Stimulated activated CD8-positive, alpha-beta memory T cell treated with anti-CD3 and anti-CD28 coated beads, Interleukin-12 subunit alpha, Interleukin-12 subunit beta, amount 100 ng/mL, for 4 hours (primary cell): ENCODE measurements around the gene CD244.
"Not testable (repeated sequence)": the region's sequence is repeated elsewhere in the genome, so short reads cannot be mapped to it uniquely, and the experiment has no call there.

Experiments
- DNase-seq: peaks from one replicate; pipeline ENCODE4 v3.0.0-alpha.2; 2020; ENCODE audit warnings: low read depth

CD244 gene, protein sequence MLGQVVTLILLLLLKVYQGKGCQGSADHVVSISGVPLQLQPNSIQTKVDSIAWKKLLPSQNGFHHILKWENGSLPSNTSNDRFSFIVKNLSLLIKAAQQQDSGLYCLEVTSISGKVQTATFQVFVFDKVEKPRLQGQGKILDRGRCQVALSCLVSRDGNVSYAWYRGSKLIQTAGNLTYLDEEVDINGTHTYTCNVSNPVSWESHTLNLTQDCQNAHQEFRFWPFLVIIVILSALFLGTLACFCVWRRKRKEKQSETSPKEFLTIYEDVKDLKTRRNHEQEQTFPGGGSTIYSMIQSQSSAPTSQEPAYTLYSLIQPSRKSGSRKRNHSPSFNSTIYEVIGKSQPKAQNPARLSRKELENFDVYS

DNA sequence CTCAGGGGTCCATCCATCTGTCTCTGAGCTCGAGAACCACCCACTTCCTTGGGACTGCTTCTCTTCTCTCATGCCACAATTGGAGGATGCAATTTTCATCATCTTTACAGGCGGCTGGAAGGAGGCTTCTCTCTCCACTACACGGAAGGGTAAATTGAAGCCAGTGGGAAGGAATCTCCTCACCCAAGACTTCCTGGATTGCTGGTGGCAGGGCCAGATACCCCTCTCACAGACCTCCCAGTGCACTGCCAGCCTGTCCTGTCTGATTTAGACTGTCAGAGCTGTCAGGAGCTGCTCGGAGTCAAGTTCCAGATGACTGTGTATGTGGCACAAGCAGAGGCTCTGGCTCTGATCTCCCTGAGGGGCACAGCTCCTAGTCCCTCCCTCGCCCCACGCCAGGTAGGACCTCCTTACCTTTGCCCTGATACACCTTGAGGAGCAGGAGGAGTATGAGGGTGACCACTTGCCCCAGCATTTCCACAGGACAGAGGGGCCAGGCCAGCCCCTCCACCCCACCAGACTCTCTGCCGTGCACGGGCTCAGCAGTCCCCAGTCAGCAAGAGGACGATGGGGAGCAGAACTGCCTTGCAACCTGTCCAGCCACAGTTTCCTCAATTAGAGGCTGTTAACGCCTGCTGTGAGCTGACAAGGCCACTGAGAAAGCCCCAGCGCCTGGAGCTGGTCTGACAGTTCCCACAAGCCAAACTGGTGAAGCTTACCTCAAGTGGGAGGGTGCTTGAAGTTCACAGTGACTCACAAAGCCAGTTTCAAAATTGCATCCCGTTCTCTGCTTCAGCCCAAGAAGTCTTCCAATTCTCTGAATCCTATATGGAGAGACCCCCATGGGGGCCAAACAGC, at the start of gene CD244:
Gene CD244 (minus strand): TSS at position 685 of the 858 bp plus-strand sequence. CDS start 210 bp downstream, at position 475.
- peak; percentile 55 for DNase-seq

DNA sequence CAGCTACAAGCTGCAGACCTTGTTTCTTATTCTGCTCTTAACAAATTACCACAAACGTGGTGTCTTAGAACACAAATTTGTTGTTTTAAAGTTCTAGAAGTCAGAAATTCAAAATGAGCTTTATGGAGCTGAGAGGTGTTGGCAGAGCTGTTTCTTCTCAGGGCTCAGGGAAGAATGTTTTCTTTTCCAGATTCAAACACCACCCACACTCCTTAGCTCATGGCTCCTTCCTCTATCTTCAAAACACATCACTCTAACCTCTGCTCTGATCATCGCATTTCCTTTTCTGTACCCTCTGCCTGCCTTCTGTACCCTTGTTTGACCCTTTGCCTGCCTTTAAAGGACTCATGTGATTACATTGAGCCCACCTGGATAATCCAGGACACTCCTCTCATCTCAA, 49.2 kb upstream of the CD244 start:
- no peak for DNase-seq

DNA sequence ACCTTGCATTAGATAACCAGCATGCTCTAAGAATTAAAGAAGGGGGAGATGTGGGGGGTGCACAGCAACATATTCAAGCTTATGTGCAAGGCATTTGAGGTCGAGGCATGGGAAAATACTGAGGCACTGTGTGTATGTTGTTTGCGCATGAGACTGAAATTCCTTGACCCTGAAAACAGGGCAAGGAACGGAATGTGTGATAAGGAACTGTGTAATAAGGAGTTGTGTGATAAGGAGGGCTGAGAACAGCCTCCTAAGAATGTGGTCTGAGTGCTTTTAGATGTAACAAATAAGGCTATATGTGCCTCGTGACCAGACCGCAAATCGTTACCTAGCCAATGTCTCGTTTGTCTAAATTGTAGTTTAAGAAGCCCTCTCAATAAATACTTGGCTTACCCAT, 48.8 kb upstream of the CD244 start:
- DNase-seq: no peak

DNA sequence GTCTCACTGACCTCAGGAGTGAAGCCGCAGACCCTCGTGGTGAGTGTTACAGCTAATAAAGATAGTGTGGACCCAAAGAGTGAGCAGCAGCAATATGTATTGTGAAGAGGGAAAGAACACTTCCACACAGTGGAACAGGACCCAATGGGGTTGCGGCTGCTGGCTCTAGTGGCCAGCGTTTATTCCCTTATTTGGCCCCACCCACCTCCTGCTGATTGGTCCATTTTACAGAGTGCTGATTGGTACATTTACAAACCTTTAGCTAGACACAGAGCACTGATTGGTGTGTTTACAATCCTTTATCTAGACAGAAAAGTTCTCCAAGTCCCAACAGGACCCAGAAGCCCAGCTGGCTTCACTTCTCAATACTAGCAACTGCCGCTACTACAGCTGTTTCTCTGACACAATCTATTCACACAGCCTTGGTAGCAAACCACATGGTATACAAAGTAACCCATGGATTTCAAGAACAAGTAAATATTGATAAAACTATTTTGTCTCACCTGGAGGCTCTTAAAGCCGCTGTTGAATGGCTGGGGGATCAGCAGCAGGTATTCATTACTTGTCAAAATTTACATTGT, 47.6 kb upstream of the CD244 start:
- DNase-seq: no peak

DNA sequence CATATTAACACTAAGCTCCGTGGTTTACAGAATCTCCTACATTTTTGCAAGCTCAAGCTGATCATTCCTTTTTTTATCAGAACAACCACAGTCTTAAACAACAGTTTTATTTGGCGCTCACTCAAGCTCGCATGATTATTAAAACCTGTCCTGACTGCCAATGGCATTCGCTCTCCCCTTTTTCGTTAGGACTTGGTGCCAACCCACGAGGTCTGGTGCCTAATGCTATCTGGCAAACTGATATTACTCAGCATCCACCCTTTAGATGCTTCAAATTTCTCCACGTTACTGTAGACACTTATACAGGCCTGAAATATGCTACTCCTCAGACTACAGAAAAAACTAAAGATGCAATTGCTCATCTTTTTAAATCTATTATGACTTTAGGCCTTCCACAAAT, 45.3 kb upstream of the CD244 start:
- DNase-seq: no peak

DNA sequence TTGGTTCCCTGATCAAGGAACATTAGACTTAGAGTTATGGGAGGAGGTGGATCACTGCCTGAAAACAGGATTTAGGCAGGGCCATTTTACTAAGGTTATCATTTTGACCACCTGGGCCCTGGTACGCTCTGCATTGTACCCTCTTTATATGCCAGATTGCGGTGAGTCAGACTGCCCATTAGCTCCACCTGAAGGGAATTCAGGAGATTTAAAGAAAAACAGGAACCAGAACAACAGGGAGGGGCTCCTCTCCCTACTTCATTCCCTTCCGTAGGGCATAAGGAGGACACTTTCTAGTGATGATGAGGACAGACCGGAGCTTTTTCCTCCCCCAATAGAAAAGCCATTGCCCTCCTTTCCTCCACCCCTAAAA, 42.9 kb upstream of the CD244 start:
- DNase-seq: no peak

DNA sequence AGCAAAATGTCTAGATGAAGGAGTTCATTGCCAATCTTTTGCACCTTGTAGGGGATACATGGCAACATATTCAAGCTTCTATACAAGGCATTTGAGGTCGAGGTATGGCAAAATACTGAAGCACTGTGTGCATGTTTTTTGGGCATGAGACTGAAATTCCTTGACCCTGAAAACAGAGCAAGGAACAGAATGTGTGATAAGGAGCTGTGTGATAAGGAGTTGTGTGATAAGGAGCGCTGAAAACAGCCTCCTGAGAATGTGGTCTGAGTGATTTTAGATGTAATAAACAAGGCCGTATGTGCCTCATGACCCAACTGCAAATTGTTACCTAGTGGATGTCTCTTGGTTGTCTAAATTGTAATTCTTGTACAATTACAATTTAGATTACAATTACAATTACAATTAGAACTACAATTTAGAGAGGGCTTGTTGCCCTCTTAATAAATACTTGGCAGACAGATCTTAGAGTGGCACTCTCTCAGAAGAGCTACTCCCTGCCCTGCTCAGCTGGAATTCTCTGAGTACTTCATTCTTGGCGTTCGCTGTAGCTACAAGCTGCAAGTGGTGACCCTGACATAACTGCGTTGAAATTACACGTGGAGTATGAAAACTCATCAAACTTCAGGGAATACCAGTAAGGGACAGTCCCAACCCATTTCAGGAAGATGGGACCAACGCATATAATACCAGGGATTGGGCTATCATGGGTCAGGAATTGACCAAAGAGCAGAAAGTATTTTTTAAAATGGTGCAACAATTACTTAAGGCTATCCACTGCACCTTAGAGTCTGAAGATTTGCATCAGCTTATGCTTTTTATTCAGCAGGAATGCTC, 42.3 kb upstream of the CD244 start:
- no peak for DNase-seq

DNA sequence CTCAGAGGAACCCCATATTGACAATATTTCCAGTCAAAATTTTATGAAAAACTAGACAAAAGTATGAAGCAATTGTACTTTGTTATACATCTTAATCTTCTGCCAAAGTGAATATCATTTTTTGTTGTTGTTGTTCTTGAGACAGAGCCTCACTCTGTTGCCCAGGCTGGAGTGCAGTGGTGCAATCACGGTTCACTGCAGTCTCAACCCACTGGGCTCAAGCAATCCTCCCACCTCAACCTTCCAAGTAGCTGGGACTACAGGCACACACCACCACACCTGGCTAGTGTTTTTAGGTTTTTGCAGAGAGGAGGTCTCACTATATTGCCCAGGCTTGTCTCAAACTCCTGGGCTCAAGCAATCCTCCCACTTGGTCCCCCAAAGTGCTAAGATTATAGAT, 39.6 kb upstream of the CD244 start:
- DNase-seq: not testable (repeated sequence)

DNA sequence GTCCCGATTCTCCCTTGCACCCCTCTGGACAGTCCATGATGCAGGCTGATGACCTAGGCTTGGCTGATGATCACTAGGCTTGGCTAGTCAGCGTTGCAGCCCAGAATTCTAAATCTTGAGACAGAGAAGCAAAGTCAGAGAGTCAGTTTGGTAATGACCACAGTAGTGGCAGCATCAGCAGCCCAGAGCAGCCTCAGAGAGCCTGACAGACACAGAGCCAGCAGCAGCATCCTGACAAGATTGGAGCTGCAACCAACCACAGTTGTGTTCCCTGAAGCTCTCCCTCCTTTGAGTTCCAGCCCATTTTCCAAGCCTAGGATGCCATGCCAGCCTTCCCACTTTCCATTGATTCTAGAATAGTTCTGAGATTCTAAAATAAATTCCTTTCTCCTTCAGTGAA, 39.1 kb upstream of the CD244 start:
- DNase-seq: no peak

DNA sequence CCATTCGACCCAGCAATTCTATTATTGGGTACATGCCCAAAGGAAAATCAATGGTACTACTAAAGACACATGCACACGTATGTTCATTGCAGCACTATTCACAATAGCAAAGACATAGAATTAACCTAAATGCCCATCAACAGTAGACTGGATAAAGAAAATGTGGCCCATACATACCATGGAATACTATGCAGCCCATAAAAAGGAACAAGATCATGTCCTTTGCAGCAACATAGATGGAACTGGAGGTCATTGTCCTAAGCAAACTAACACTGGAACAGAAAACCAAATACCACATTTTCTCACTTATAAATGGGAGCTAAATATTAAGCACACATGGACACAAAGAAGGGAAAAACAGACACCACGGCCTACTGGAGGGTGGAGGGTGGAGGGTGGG, 38.0 kb upstream of the CD244 start:
- DNase-seq: not testable (repeated sequence)

DNA sequence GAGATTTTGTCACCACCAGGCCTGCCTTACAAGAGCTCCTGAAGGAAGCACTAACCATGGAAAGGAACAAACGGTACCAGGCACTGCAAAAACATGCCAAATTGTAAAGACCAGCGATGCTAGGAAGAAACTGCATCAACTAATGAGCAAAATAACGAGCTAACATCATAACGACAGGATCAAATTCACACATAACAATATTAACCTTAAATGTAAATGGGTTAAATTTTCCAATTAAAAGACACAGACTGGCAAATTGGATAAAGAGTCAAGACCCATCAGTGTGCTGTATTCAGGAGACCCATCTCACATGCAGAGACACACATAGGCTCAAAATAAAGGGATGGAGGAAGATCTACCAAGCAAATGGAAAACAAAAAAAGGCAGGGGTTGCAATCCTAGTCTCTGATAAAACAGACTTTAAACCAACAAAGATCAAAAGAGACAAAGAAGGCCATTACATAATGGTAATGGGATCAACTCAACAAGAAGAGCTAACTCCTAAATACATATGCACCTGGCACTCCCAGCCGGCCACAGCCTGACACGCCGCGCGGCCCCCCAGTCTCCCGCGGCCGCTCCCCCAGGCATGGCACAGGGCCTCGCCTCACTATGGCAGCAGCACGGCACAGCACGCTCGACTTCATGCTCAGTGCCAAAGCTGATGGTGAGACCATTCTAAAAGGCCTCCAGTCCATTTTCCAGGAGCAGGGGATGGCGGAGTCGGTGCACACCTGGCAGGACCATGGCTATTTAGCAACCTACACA, 31.9 kb upstream of the CD244 start:
- DNase-seq: not testable (repeated sequence)

DNA sequence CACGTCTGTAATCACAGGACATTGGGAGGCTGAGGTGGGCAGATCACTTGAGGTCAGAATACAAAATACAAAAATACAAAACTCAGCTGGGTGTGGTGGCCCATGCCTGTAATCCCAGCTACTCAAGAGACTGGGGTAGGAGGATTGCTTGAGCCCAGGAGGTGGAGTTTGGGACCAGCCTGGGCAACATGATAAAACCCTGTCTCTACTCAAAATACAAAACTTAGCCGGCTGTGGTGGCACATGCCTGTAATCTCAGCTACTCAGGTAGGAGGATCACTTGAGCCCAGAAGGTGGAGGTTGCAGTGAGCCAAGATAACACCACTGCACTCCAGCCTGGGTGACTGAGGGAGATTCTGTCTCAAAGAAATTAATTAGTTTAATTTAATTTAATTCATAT, 28.8 kb upstream of the CD244 start:
- DNase-seq: no peak

DNA sequence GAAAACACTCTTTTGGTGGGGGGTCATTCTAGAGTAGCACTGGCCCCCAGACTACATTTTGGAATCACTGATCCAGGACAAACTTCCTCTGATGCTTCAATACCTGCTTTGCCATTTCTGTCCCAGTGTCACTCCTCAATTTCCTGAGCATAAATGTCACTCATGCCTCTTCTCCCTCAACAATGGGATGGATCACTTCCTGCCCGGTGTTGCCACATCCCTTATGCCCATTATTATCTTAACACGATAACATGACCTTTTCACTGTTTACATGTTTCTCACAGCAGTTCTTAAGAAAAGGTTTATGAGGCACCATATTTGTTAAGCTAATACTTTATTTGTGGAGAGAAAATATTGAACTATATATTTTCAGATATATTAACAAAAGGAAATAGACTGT, 26.2 kb upstream of the CD244 start:
- DNase-seq: no peak

DNA sequence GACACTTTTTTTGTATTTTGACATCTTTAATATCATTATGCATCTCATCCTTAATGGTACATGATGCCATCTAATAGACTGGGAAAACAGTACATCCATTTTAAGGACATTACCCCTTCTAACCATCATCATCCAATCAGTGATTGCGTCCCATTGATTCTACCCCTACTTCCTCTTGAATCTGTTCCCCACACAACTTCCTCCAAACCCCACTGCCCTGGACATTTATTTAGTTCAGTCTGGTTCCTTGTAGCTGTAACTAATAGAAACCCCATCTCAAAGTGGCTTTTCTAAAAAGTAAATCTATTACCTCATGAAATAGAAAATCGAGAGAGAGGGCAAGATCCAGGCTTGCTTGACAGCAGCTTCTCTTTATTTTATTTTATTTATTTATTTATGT, 24.4 kb upstream of the CD244 start:
- no peak for DNase-seq

DNA sequence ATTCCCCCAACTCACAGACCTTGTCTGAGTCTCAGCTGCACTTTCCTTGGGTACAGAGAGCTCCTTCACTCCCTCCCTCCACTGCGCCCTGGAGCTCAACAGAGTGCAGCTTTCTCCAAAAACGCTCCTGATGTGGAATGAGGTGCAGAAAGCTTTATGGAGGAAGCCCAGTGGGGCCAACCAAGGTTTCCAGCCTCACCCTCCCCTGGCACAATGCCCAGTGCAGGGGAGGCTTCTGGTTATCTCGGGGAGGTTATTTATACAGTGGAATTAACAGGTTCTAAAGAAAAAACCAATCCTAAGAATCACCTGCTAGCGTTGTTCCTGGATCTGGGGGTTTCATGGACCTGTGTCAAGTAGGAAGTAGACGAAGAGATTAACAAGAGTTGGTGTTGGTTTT, 22.4 kb upstream of the CD244 start, which contains the start of gene ITLN1:
Gene ITLN1 (minus strand): TSS at position 139 of the 400 bp plus-strand sequence. CDS start 303 bp downstream, outside the sequence.
- no peak for DNase-seq

DNA sequence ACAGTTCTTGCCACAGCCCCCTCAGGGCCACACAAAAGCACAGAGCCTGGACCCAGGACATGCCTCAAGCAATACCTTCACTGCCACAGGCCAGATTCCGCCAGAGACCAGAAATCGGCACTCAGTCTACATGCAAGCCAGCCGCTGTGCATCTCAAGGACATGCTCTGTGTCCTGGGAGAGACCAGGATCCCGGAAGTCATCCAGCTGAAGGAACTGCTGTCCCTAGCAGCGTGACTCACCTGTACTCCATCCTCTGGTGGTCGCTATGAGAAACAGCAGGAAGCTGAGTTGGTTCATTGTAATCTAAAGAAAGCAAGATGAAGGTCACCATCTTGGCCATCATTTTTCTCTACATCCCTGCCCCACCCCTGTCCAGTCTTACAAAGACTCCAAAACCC, 21.9 kb upstream of the CD244 start:
- no peak for DNase-seq

DNA sequence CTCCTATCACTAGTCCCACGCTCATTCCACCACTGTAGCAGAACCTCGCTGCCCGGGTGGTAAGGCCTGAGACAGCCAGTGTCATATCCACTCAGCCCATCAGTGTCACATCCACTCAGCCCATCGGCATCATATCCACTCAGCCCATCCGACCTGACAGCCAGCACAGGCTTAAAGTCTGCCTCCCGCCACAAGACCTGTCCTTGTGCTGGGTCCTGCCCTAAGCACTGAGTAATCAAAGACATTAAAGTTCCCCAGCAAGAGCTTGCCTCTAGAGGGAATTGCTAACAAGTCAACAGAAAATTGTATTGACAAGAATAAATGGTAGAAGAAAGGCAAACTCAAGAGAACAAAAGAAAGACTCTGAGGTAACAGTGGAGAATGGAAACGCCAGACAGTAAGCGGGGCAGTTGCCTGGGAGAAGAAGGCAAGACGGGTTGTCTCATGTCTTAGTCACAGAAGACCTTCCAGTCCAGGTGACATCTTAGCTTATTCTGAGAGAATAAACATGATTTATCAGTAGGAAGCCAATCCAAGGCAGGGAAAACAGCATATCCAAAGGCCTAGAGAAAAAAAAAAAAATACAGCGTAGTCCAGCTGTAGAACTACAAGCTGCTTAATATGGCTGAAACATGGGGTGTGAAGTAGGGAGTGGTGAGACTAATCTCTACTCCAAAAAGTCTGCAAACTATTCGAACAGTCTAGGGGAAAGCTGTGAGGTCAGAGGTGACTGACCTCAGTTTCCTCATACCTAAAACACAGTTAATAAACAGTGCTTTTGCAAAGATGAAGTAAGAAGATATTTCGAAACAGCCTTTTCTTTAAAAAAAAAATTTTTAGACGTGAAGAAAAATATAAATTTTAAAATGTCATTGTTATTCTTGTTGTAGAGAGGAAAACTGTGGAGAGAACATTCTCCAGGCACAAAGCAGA, 21.2 kb upstream of the CD244 start:
- no peak for DNase-seq

DNA sequence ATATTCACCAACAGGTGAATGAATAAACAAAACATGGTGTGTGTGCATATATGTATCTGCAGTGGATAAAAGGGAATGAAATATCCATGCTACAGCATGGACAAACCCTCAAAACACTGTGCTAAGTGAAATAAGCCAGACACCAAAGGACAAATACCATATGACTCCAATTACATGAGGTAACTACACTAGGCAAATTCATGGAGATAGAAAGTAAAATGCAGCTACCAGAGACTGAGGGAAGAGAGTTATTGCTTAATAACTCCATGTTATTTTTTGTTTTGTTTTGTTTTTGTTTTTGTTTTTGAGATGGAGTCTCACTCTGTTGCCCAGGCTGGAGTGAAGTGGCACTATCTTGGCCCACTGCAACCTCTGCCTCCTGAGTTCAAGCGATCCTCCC, 19.9 kb upstream of the CD244 start:
- no peak for DNase-seq

DNA sequence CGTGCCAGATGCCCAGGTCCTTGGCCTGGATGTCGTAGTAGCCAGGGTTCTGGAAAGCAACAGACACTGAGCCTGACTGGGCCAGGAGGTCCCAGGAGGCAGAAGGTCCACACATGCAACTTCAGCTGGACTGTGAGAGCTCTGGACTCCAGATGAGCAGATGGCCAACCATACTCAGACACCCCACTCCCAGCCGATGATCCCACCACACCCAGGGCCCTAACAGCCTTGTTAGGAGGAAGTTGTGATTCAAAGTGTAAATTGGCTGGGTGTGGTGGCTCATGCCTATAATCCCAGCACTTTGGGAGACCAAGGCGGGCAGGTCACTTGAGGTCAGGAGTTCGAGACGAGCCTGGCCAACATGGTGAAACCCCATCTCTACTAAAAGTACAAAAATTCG, 18.6 kb upstream of the CD244 start:
- DNase-seq: not testable (repeated sequence)

DNA sequence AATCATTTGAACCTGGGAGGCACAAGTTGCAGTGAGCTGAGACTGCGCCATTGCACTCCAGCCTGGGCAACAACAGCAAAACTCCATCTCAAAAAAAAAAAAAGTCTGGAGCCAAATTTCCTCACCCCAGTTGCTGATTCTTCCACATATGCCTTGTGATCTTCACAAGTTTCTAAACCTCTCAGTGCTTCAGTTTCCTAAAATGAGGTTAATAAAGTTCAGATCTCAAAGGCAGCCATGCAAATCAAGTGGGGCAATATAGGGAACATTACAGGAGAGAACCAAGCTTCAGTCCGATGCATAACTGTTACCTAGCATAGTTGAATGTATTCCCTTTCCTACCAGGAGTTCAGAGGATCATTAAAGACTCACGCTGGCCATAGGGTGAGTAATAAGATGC, 17.5 kb upstream of the CD244 start:
- DNase-seq: no peak
